ENCODE data around the gene FOXJ3. TPM values are rescaled to one million over a fixed set of nuclear protein-coding genes. Genes with fewer than 3 reads are reported as not detected.

FOXJ3 gene
- total and polyA plus RNA-seq, 8 donors: 6.8 to 25.5 (median 20.2) TPM

DNA sequence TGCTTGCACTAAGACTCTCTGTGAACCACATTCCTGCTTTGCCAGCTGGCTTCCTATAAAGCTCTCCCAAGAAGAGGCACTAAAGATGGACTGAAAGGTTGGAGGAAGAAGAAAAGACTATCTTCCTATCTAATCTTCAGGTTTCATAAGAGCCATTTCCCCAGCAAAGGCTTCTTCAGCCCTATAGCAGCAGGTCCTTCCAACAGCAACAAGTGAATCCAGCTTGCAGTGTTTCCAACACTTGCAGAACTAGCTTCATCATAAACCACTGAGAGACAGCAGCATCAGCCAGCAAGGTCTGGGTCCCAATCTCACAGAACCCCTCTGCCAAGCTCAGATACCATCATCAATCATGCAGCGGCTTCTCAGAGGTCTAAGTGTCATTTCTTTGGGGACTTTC lies 28.1 kb downstream of the FOXJ3 start:
- Histone ChIP-seq H3K4me3 (no peak overlapping the region), H3K9me3 (no peaks in the 10 kb centered on the region), H3K27ac (no peak overlapping the region), H3K27me3 (no peaks in the 10 kb centered on the region), H3K36me3 (no peaks in the 10 kb centered on the region), H3K4me1 (no peaks in the 10 kb centered on the region)
- 86 to 88% methylated on average over 1 of the region's 1 CpG for WGBS, 2 donors
- intact Hi-C loops (cut with DNase I): no loop called here
- FAIRE-seq: no peak
- DNase-seq: no peak
- no peak for ATAC-seq
- TF ChIP-seq, protein P1, sequence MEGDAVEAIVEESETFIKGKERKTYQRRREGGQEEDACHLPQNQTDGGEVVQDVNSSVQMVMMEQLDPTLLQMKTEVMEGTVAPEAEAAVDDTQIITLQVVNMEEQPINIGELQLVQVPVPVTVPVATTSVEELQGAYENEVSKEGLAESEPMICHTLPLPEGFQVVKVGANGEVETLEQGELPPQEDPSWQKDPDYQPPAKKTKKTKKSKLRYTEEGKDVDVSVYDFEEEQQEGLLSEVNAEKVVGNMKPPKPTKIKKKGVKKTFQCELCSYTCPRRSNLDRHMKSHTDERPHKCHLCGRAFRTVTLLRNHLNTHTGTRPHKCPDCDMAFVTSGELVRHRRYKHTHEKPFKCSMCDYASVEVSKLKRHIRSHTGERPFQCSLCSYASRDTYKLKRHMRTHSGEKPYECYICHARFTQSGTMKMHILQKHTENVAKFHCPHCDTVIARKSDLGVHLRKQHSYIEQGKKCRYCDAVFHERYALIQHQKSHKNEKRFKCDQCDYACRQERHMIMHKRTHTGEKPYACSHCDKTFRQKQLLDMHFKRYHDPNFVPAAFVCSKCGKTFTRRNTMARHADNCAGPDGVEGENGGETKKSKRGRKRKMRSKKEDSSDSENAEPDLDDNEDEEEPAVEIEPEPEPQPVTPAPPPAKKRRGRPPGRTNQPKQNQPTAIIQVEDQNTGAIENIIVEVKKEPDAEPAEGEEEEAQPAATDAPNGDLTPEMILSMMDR (IDR thresholded peaks at IDR 0.05): no peak

DNA sequence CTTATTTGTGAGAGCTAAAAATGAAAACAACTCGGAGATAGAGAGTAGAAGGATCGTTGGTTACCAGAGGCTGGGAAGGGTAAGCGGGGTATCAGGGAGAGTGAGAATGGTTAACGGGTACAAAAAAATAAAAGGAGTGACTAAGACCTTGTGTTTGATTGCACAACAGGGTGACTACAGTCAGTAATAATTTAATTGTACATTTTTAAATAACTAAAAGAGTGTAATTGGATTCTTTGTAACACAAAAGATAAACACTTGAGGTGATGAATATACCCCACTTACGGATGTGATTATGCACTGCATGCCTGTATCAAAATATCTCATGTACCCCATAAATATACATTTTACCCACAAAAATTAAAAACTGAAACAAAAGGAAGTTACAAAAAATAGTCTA lies 29.4 kb downstream of the FOXJ3 start:
- 95 to 96% methylated on average over 5 of the region's 5 CpGs for WGBS, 2 donors
- Histone ChIP-seq H3K4me1 (no peaks in the 10 kb centered on the region), H3K9me3 (no peaks in the 10 kb centered on the region), H3K27me3 (no peaks in the 10 kb centered on the region), H3K27ac (no peak overlapping the region), H3K4me3 (no peak overlapping the region), H3K36me3 (no peaks in the 10 kb centered on the region)
- FAIRE-seq (no peak), DNase-seq (no peak), ATAC-seq (no peak)
- TF ChIP-seq, protein P1 (IDR thresholded peaks at IDR 0.05): no peak
- intact Hi-C loops (cut with DNase I): no loop called here

DNA sequence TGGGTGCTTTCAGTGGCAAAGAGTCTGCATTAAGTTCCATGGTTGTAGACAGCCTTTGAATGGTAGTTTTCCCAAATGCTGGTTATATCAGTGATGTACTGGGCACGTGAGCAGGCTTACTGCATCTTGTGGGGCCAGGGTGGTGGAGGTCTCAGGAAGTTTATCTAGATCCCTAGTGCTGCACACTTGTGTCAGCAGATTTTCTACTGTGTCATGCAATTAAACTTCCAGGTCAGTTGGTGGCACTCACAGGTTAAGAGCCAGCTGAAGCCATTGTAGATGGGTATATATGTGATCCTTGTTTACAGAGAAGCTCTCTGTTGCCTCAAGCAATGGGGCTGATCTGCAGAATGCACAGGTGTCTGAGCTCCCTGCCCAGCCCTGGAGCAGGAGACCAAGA lies 33.0 kb downstream of the FOXJ3 start:
- TF ChIP-seq, protein P1 (IDR thresholded peaks at IDR 0.05): no peak
- no peak for ATAC-seq
- Histone ChIP-seq H3K4me1 (no peaks in the 10 kb centered on the region), H3K9me3 (no peaks in the 10 kb centered on the region), H3K4me3 (no peak overlapping the region), H3K27me3 (no peaks in the 10 kb centered on the region), H3K36me3 (no peaks in the 10 kb centered on the region), H3K27ac (no peak overlapping the region)
- intact Hi-C loops (cut with DNase I): no loop called here
- no peak for DNase-seq
- no peak for FAIRE-seq
- 96 to 99% methylated on average over 1 of the region's 1 CpG for WGBS, 2 donors

DNA sequence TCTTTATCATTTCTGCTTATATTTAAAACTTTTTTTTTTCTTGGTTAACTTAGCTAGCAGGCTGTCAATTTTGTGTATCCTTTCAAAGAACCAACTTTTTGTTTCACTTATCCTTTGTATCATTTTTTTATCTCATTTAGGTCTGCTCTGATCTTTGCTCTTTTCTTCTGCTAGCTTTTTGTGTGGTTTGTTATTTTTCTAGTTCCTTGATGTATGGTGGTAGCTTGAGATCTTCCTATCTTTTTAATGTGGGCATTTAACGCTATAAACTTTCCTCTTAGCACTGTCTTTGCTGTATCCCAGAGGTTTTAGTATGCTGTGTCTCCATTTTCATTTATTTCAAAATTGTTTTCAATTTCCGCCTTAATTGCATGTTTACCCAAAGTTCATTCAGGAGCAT lies 36.5 kb downstream of the FOXJ3 start:
- intact Hi-C loops (cut with DNase I): no loop called here
- H3K4me3 ChIP-seq: no peak overlapping the region
- FAIRE-seq (no peak), ATAC-seq (no peak), DNase-seq (no peak)
- H3K27me3 ChIP-seq: no peaks in the 10 kb centered on the region
- no peaks in the 10 kb centered on the region for H3K36me3 ChIP-seq
- TF ChIP-seq, protein P1 (IDR thresholded peaks at IDR 0.05): no peak
- no peak overlapping the region for H3K27ac ChIP-seq
- WGBS, 2 donors: 96 to 100% methylated on average over 2 of the region's 2 CpGs
- no peaks in the 10 kb centered on the region for H3K9me3 ChIP-seq
- H3K4me1 ChIP-seq: no peaks in the 10 kb centered on the region

DNA sequence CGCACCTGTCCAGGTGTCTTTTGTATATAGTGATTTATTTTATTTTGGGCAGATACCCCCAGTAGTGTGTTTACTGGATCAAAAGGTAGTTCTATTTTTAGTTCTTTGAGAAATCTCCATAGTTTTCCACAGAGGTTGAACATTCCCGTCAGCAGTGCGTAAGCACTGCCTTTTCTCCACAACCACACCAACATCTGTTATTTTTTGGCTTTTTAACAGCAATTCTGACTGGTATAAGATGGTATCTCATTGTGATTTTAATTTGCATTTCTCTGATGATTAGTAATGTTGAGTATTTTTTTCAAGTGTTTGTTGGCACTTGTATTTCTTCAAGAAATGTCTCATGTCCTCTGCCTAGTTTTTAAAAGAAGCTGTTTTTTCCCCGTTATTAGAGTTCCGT lies 39.2 kb downstream of the FOXJ3 start:
- Histone ChIP-seq H3K4me1 (no peaks in the 10 kb centered on the region), H3K27me3 (no peaks in the 10 kb centered on the region), H3K4me3 (no peak overlapping the region), H3K27ac (no peak overlapping the region), H3K9me3 (no peaks in the 10 kb centered on the region), H3K36me3 (no peaks in the 10 kb centered on the region)
- TF ChIP-seq, protein P1 (IDR thresholded peaks at IDR 0.05): no peak
- DNase-seq (no peak), FAIRE-seq (no peak), ATAC-seq (no peak)
- intact Hi-C loops (cut with DNase I): no loop called here
- 96 to 98% methylated on average over 5 of the region's 5 CpGs for WGBS, 2 donors
